Stimulated activated memory B cell treated with anti-CD40 and anti-IgM and Interleukin-4, amounts not matched to agents 10 μg/mL and 1 μg/mL and 100 μg/mL, for 72 hours (primary cell): Measurements from ENCODE around the gene CYP2E1.
A peak's percentile ranks its signal among the peaks of the same experiment; 100 is the strongest.
"Not testable (repeated sequence)": the region's sequence is repeated elsewhere in the genome, so short reads cannot be mapped to it uniquely, and the experiment has no call there.

Source experiments
- ATAC-seq: fragments of 150-1000 bp; cut with Tn5 transposase; 2 replicates; pipeline ENCODE4 v1.10.0; 2021
- H3K27ac Mint-ChIP-seq: one replicate; pipeline ENCODE4 v1.8.0; 2022; ENCODE audit warnings: mild to moderate bottlenecking, mixed read lengths
- H3K27me3 Mint-ChIP-seq: one replicate; pipeline ENCODE4 v1.8.0; 2022; ENCODE audit warnings: mixed read lengths
- H3K36me3 Mint-ChIP-seq: one replicate; pipeline ENCODE4 v1.8.0; 2022; ENCODE audit warnings: mixed read lengths
- H3K4me1 Mint-ChIP-seq: one replicate; pipeline ENCODE4 v1.8.0; 2022; ENCODE audit warnings: mixed read lengths
- H3K4me3 Mint-ChIP-seq: one replicate; pipeline ENCODE4 v1.8.0; 2022; ENCODE audit warnings: mild to moderate bottlenecking, moderate library complexity, mixed read lengths
- H3K9me3 Mint-ChIP-seq: one replicate; pipeline ENCODE4 v1.8.0; 2022; ENCODE audit warnings: mixed read lengths

Gene CYP2E1

GRCh38 chr10:133577037-133577436 is 49.9 kb downstream of the CYP2E1 start:
- peaks cover 22% of the 10 kb centered on the region for H3K9me3 Mint-ChIP-seq
- not testable (repeated sequence) for H3K27me3 Mint-ChIP-seq, H3K4me3 Mint-ChIP-seq, H3K4me1 Mint-ChIP-seq, H3K36me3 Mint-ChIP-seq, H3K27ac Mint-ChIP-seq
- peak; percentile 51 for ATAC-seq
